Heart left ventricle (tissue), 16 donors: ENCODE measurements around the gene CCDC33. TPM values are rescaled to one million over a fixed set of nuclear protein-coding genes. Genes with fewer than 3 reads are reported as not detected.

ENCODE experiments used
- ATAC-seq, 4 donors: fragments of 200-7000 bp; cut with Tn5 transposase; one replicate each; pipeline ENCODE4 v1.9.1; 2020 to 2022; ENCODE audit warnings: moderate library complexity in 4 of 4, mild to moderate bottlenecking in 3 of 4, moderate number of reproducible peaks in 1 of 4
- DNase-seq, 5 donors: peaks; one replicate each; pipeline ENCODE4 v3.0.0-alpha.2; 2020
- H3K27ac ChIP-seq, 12 donors: fragments of 200-600 bp; sonication (generic) in 4 of 12; one replicate each; pipeline versions ENCODE4 v1.5.0 to v1.8.0; 2016 to 2022; ENCODE audit warnings: mild to moderate bottlenecking in 2 of 12
- H3K27me3 ChIP-seq, 9 donors: fragments of 200-600 bp; sonication (generic) in 2 of 9; one replicate each; pipeline versions ENCODE4 v1.5.1 to v1.8.0; 2016 to 2022; ENCODE audit warnings: mild to moderate bottlenecking in 3 of 9
- H3K36me3 ChIP-seq, 9 donors: fragments of 200-600 bp; sonication (generic) in 2 of 9; one replicate each; pipeline versions ENCODE4 v1.5.0 to v1.8.0; 2018 to 2022; ENCODE audit warnings: mild to moderate bottlenecking in 2 of 9
- H3K4me1 ChIP-seq, 12 donors: fragments of 200-600 bp; sonication (generic) in 4 of 12; one replicate each; pipeline versions ENCODE4 v1.5.0 to v1.8.0; 2016 to 2022; ENCODE audit warnings: mild to moderate bottlenecking in 3 of 12
- H3K4me3 ChIP-seq, 12 donors: fragments of 200-600 bp; sonication (generic) in 4 of 12; one replicate each; pipeline versions ENCODE4 v1.5.0 to v1.8.0; 2017 to 2022; ENCODE audit warnings: mild to moderate bottlenecking in 9 of 12, moderate library complexity in 4 of 12
- H3K9me3 ChIP-seq, 12 donors: fragments of 200-600 bp; sonication (generic) in 4 of 12; one replicate each; pipeline versions ENCODE4 v1.5.0 to v1.8.0; 2016 to 2022; ENCODE audit warnings: mild to moderate bottlenecking in 1 of 12
- CTCF ChIP-seq, 12 donors: fragments of 200-600 bp; sonication (generic) in 4 of 12; IDR thresholded peaks; one replicate each; pipeline versions ENCODE4 v1.5.0 to v1.8.0; 2018 to 2022; ENCODE audit warnings: antibody characterized with exemption in 12 of 12, mild to moderate bottlenecking in 5 of 12
- POLR2A ChIP-seq, 2 donors: fragments of 450-650 bp; IDR thresholded peaks; one replicate each; pipeline ENCODE4 v1.6.1; 2017; ENCODE audit warnings: antibody characterized with exemption in 2 of 2, mild to moderate bottlenecking in 2 of 2, moderate library complexity in 2 of 2
- WGBS, 4 donors: extraction: QIAGEN DNeasy Blood & Tissue Kit in 2 of 4; methylation state at CpG; one replicate each; pipeline versions ENCODE4 v1.1.5 to v1.1.7; 2013 to 2018; 5-methylcytosine and 5-hydroxymethylcytosine counted together
- intact Hi-C, 10 donors: fragments of 100-400 bp; cut with DNase I; formaldehyde crosslinking; loops; one replicate each; pipeline versions ENCODE4 v1.11.1 to v1.14.2; 2022
- polyA plus RNA-seq, 2 donors: library from polyadenylated mRNA; stranded (reverse); fragments of 200-250 nt; gene quantifications; one replicate each; pipeline ENCODE4 v1.2.3, GENCODE V29; 2013
- total RNA-seq, 9 donors: library from RNA; depleted of rRNA in 2 of 9; stranded (reverse); fragments of >200 nt in 2 of 9; fragmentation: NEBNext Ultra II Directional in 3 of 9; extraction: Animal tissue kit (Norgen Biotek cat#: 25700) in 3 of 9; gene quantifications; one replicate each; pipeline versions ENCODE4 v1.1.0 to v1.2.4, GENCODE V29; 2016 to 2023
- donor health status: ischemic (EF 13 %, LVEDD 7.1; RV severe dilation, severe dysfunction).
- donor health status: healthy with polysubstance abuse.
- donor health status: DM: no; HTN: yes; CAD: no.
- donor health status: DM: no; HTN: no; CAD: no.
- donor health status: ischemic (EF 25% LVEDD 6.9; RV normal size, moderate dysfunction).
- donor health status: ischemic (EF 25% LVEDD 5.7; RV mildly dilated, moderate dysfunction).
- donor health status: healthy.
- donor health status: DM: yes; HTN: yes; CAD: no.
- donor health status: ischemic (EF 35%, LVEDD 5.7; RV mildly dilated, moderate dysfunction).
- donor health status: nonischemic (EF 11% LVEDD 7.7; RV severe dilation, severe dysfunction).
- donor health status: DM: yes; HTN: yes; CAD: no.
- donor health status: PGD.
- donor health status: ischemic (EF 29% LVEDD 5.4; RV normal size, mild dysfunction).
- donor health status: nonischemic (EF 23%, LVEDD 6.1; RV moderate dilation, normal function).

Gene CCDC33
- total and polyA plus RNA-seq, 11 donors = 0.08 TPM; not detected in 10

DNA sequence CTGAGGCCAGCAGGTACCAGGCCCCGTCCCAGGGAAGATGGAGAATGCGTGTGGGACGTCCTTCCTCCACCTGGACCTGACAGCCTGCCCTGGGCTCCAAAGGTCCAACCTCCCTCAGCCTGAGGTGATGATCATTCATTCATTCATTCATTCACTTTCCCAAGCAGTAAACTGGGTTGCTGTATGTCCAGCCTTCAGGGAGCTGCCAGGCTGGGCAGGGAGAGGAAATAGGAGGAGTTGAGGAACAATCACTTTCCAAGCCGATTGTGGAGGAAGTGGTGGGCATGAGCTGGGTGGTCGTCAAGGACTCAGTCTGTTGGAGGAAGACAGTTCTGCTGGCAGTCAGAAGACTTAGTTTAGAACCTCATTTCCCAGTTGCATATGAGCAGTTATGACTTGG, 10.2 kb upstream of the CCDC33 start:
- H3K4me3 ChIP-seq = no peak overlapping the region
- WGBS, 4 donors = 74 to 91% (median 82%) methylated on average over 5 of the region's 5 CpGs
- intact Hi-C loops = loop anchor here in 2 of 10 donors (5.0 to 10.0 kb wide), 2 partner anchors 44 to 91 kb away; partner anchors contain the start of gene ISLR2 (in 1 of the 2)
- no peaks in the 10 kb centered on the region for H3K36me3 ChIP-seq
- TF ChIP-seq CTCF (IDR thresholded peaks at IDR 0.05) = no peak
- no peak for TF ChIP-seq POLR2A (IDR thresholded peaks at IDR 0.05)
- ATAC-seq (no peak), DNase-seq (no peak)
- H3K27me3 ChIP-seq = peaks cover 0 to 4% (median 0%) of the 10 kb centered on the region in 9 donors
- H3K9me3 ChIP-seq = no peaks in the 10 kb centered on the region
- H3K27ac ChIP-seq = no peak overlapping the region
- H3K4me1 ChIP-seq = peaks cover 0 to 17% (median 12%) of the 10 kb centered on the region in 12 donors

- no peaks in the 10 kb centered on the region for H3K9me3 ChIP-seq
- H3K27ac ChIP-seq = no peak overlapping the region
- no peak for DNase-seq
- peaks cover 0 to 4% (median 0%) of the 10 kb centered on the region in 9 donors for H3K27me3 ChIP-seq
- 87 to 93% (median 92%) methylated on average over 10 of the region's 10 CpGs for WGBS, 4 donors
- intact Hi-C loops = loop anchor here in 2 of 10 donors (5.0 to 10.0 kb wide), 2 partner anchors 45 to 92 kb away; partner anchors contain the start of gene ISLR2 (in 1 of the 2)
- no peak for TF ChIP-seq POLR2A (IDR thresholded peaks at IDR 0.05)
- no peak for TF ChIP-seq CTCF (IDR thresholded peaks at IDR 0.05)
- ATAC-seq = no peak
- no peak overlapping the region for H3K4me3 ChIP-seq
- H3K36me3 ChIP-seq = no peaks in the 10 kb centered on the region
- peaks cover 0 to 17% (median 12%) of the 10 kb centered on the region in 12 donors for H3K4me1 ChIP-seq
Observed at GRCh38 chr15:74226761-74227540, 9.2 kb upstream of the CCDC33 start.

DNA sequence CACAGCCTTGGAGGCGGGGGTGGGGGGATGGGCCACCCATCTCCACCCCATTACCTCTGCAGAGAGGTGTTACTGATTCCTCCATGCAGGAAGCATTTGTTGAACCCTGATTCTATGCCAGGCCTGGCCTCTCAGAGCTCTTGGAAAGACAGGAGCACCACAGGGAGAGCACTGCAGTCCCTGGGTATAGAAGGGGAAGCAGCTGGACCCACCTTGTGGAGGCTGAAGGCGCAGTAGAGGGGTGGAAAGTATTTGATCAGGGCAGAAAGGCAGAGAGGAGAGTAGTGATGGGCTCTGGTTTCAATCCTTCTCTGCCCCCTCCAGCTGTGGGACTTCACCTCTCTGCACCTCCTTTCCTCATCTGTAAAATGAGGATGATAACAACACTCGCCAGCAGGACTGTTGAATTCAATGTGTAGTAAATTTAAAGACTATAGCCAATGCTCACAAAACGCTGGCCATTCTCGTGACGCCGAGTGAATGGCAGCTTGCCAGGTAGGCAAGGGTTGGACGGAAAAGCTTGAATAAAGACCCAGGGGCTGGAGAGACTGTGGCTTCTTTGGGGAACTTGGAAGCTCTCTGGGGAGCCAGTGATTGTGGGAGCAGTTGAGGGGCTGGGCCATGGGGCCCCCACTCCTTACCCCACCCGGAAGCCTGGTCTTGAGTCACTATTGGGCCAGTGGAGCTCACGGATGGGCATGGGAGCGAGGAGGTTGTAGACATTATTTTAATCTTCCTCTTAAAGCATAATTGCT, 8.0 kb upstream of the CCDC33 start:
- H3K4me3 ChIP-seq = peak overlapping the region in 4 of 12 donors; percentile 11 to 28 (median 20)
- DNase-seq (peak in 1 of 5 donors; percentile 49), ATAC-seq (peak in 2 of 4 donors; percentile 27 to 36)
- H3K36me3 ChIP-seq = no peaks in the 10 kb centered on the region
- WGBS, 4 donors = 39 to 45% (median 43%) methylated on average over 10 to 11 of the region's 11 CpGs
- no peak for TF ChIP-seq CTCF (IDR thresholded peaks at IDR 0.05)
- TF ChIP-seq POLR2A (IDR thresholded peaks at IDR 0.05) = no peak
- H3K9me3 ChIP-seq = no peaks in the 10 kb centered on the region
- intact Hi-C loops = loop anchor here in 2 of 10 donors (5.0 to 10.0 kb wide), 2 partner anchors 46 to 93 kb away; partner anchors contain the start of gene ISLR2 (in 1 of the 2)
- H3K4me1 ChIP-seq = peaks cover 0 to 17% (median 12%) of the 10 kb centered on the region in 12 donors
- H3K27ac ChIP-seq = peak overlapping the region in 4 of 12 donors; percentile 10 to 64 (median 22)
- H3K27me3 ChIP-seq = peaks cover 0 to 4% (median 0%) of the 10 kb centered on the region in 9 donors
